Measurements from ENCODE around the gene FAM151B. TPM values are rescaled to one million over a fixed set of nuclear protein-coding genes. Genes with fewer than 3 reads are reported as not detected.

The FAM151B gene
- total RNA-seq, 3 donors from 2014 or later (not counting 1 experiment from before 2014, with no cell fraction given) = 0.21 to 0.45 (median 0.43) TPM

DNA sequence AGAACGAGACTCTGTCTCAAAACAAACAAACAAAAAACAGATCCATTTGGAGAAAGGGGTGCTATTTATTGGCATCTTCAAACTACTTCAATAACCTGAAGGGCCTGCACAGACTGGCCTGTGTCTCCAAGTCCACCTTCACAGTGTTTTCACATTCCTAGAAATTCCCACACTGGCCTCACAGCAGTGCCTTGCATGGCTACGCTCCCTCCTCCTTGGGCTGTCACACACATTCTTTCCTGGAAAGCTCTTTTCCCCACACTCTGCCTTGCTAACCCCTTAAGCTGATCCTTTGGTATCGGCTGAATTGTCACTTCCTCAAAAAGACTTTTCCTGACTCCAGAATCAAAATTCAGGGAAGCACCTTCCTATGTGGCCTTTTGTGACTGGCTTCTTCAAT is 19.8 kb downstream of the FAM151B start:
- Mint-ChIP-seq H3K36me3 (no peaks in the 10 kb centered on the region), H3K27me3 (ENCODE audit: low read depth in 2 of 2) (peaks cover 0 to 2% of the 10 kb centered on the region in 2 donors), H3K4me1 (no peaks in the 10 kb centered on the region), H3K27ac (no peak overlapping the region), H3K4me3 (no peak overlapping the region), H3K9me3 (no peaks in the 10 kb centered on the region)
- TF ChIP-seq, protein P1, sequence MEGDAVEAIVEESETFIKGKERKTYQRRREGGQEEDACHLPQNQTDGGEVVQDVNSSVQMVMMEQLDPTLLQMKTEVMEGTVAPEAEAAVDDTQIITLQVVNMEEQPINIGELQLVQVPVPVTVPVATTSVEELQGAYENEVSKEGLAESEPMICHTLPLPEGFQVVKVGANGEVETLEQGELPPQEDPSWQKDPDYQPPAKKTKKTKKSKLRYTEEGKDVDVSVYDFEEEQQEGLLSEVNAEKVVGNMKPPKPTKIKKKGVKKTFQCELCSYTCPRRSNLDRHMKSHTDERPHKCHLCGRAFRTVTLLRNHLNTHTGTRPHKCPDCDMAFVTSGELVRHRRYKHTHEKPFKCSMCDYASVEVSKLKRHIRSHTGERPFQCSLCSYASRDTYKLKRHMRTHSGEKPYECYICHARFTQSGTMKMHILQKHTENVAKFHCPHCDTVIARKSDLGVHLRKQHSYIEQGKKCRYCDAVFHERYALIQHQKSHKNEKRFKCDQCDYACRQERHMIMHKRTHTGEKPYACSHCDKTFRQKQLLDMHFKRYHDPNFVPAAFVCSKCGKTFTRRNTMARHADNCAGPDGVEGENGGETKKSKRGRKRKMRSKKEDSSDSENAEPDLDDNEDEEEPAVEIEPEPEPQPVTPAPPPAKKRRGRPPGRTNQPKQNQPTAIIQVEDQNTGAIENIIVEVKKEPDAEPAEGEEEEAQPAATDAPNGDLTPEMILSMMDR (IDR thresholded peaks at IDR 0.05) = no peak
- Histone ChIP-seq H3K9me3 (ENCODE audit: control insufficient read depth, insufficient read depth, low read length) (no peaks in the 10 kb centered on the region), H3K27me3 (ENCODE audit: control insufficient read depth, insufficient read depth, low read length) (no peaks in the 10 kb centered on the region), H3K4me3 (ENCODE audit: low read length) (no peak overlapping the region), H3K27ac (ENCODE audit: low read length) (no peak overlapping the region), H3K4me1 (ENCODE audit: control insufficient read depth, insufficient read depth, low read length) (peaks cover 2% of the 10 kb centered on the region), H3K36me3 (ENCODE audit: control insufficient read depth, insufficient read depth, low read length) (no peaks in the 10 kb centered on the region)
- ATAC-seq = no peak
- WGBS (ENCODE audit: insufficient coverage) = 93% methylated on average over 3 of the region's 3 CpGs
- DNase-seq = no peak
- intact Hi-C loops (cut with micrococcal nuclease) = no loop called here

- H3K9me3 Mint-ChIP-seq = no peaks in the 10 kb centered on the region
- ATAC-seq (no peak), DNase-seq (no peak)
- H3K36me3 Mint-ChIP-seq = no peaks in the 10 kb centered on the region
- Histone ChIP-seq H3K36me3 (ENCODE audit: control insufficient read depth, insufficient read depth, low read length) (no peaks in the 10 kb centered on the region), H3K4me1 (ENCODE audit: control insufficient read depth, insufficient read depth, low read length) (no peaks in the 10 kb centered on the region), H3K4me3 (ENCODE audit: low read length) (no peak overlapping the region), H3K27me3 (ENCODE audit: control insufficient read depth, insufficient read depth, low read length) (no peaks in the 10 kb centered on the region), H3K9me3 (ENCODE audit: control insufficient read depth, insufficient read depth, low read length) (no peaks in the 10 kb centered on the region), H3K27ac (ENCODE audit: low read length) (no peak overlapping the region)
- peaks cover 0 to 5% of the 10 kb centered on the region in 2 donors for H3K27me3 Mint-ChIP-seq (ENCODE audit: low read depth in 2 of 2)
- intact Hi-C loops (cut with micrococcal nuclease) = no loop called here
- TF ChIP-seq, protein P1 (IDR thresholded peaks at IDR 0.05) = no peak
- H3K4me1 Mint-ChIP-seq = no peaks in the 10 kb centered on the region
- no peak overlapping the region for H3K27ac Mint-ChIP-seq
- WGBS (ENCODE audit: insufficient coverage) = 94% methylated on average over 6 of the region's 6 CpGs
- H3K4me3 Mint-ChIP-seq = no peak overlapping the region
Measured at GRCh38 chr5:80508844-80509243, 20.9 kb downstream of the FAM151B start.

DNA sequence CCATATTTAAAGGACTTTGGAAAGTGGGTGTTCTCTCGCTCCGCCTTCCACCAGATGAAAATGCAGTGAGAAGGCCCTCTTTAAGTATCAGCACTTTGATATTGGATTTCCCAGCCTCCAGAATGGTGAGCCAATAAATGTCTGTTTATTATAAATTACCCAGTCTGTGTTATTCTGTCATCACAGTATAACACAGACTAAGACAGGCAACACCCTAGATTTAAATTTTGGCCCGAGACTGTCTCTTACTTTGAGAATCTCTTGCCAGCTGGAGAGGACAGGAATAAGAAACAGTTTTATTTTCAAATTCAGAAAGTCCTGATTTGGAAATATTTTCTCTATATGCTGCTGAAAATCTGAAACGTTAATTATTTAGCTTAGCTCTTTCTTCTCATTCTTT is 21.5 kb downstream of the FAM151B start:
- Mint-ChIP-seq H3K36me3 (no peaks in the 10 kb centered on the region), H3K4me3 (no peak overlapping the region), H3K4me1 (no peaks in the 10 kb centered on the region), H3K27me3 (ENCODE audit: low read depth in 2 of 2) (peaks cover 0 to 5% of the 10 kb centered on the region in 2 donors), H3K27ac (no peak overlapping the region), H3K9me3 (no peaks in the 10 kb centered on the region)
- whole genome bisulfite sequencing (ENCODE audit: insufficient coverage) = 92% methylated on average over 4 of the region's 4 CpGs
- ATAC-seq (no peak), DNase-seq (no peak)
- TF ChIP-seq, protein P1 (IDR thresholded peaks at IDR 0.05) = no peak
- intact Hi-C loops (cut with micrococcal nuclease) = no loop called here
- Histone ChIP-seq H3K4me1 (ENCODE audit: control insufficient read depth, insufficient read depth, low read length) (no peaks in the 10 kb centered on the region), H3K36me3 (ENCODE audit: control insufficient read depth, insufficient read depth, low read length) (no peaks in the 10 kb centered on the region), H3K27ac (ENCODE audit: low read length) (no peak overlapping the region), H3K4me3 (ENCODE audit: low read length) (no peak overlapping the region), H3K9me3 (ENCODE audit: control insufficient read depth, insufficient read depth, low read length) (no peaks in the 10 kb centered on the region), H3K27me3 (ENCODE audit: control insufficient read depth, insufficient read depth, low read length) (no peaks in the 10 kb centered on the region)

DNA sequence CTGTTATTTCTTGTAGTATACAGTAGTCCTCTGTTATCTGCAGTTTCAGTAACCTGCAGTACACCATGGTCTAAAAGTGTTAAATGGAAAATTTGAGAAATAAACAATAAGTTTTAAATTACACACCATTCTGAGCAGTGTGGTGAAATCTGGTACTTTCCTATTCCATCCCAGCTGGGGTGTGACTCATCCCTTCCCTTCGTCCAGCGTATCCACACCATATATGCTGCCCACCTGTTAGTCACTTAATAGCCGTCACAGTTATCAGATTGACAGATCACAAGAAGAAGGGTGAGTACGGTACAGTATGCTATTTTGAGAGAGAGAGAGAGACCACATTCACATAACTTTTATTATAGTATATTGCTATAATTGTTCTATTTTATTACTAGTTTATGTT is 28.9 kb downstream of the FAM151B start:
- H3K27me3 ChIP-seq (ENCODE audit: control insufficient read depth, insufficient read depth, low read length) = no peaks in the 10 kb centered on the region
- no peaks in the 10 kb centered on the region for H3K36me3 Mint-ChIP-seq
- ATAC-seq (no peak), DNase-seq (no peak)
- no peaks in the 10 kb centered on the region for H3K4me1 Mint-ChIP-seq
- TF ChIP-seq, protein P1 (IDR thresholded peaks at IDR 0.05) = no peak
- H3K4me3 ChIP-seq (ENCODE audit: low read length) = no peak overlapping the region
- H3K4me3 Mint-ChIP-seq = no peak overlapping the region
- H3K4me1 ChIP-seq (ENCODE audit: control insufficient read depth, insufficient read depth, low read length) = no peaks in the 10 kb centered on the region
- no peaks in the 10 kb centered on the region for H3K36me3 ChIP-seq (ENCODE audit: control insufficient read depth, insufficient read depth, low read length)
- H3K27ac ChIP-seq (ENCODE audit: low read length) = no peak overlapping the region
- H3K27me3 Mint-ChIP-seq (ENCODE audit: low read depth in 2 of 2) = peaks cover 0 to 3% of the 10 kb centered on the region in 2 donors
- no peaks in the 10 kb centered on the region for H3K9me3 Mint-ChIP-seq
- no peaks in the 10 kb centered on the region for H3K9me3 ChIP-seq (ENCODE audit: control insufficient read depth, insufficient read depth, low read length)
- intact Hi-C loops (cut with micrococcal nuclease) = no loop called here
- WGBS (ENCODE audit: insufficient coverage) = 64% methylated on average over 2 of the region's 4 CpGs
- no peak overlapping the region for H3K27ac Mint-ChIP-seq

Data from natural killer cell (primary cell).